ENCODE measurements around the gene LRRC61. TPM values are rescaled to one million over a fixed set of nuclear protein-coding genes. Genes with fewer than 3 reads are reported as not detected.
"Not testable (repeated sequence)": the region's sequence is repeated elsewhere in the genome, so short reads cannot be mapped to it uniquely, and the experiment has no call there.

The LRRC61 gene
- total RNA-seq, 6 experiments from 2014 or later, result 13.0 to 33.0 (median 19.1) TPM

- H3K4me1 ChIP-seq, result peaks cover 0 to 28% (median 6%) of the 10 kb centered on the region in 4 donors
- no peak overlapping the region for H3K4me3 ChIP-seq
- ATAC-seq (no peak), DNase-seq (no peak)
- intact Hi-C loops (cut with DNase I), result no loop called here
- 98% methylated on average over 5 of the region's 5 CpGs for WGBS (ENCODE audit: insufficient coverage, low coverage, low lambda C conversion rate, missing lambda C conversion rate)
- H3K36me3 ChIP-seq, result peaks cover 0 to 2% (median 0%) of the 10 kb centered on the region in 4 donors
- H3K9me3 ChIP-seq, result no peaks in the 10 kb centered on the region
- no peak overlapping the region for H3K27ac ChIP-seq
- TF ChIP-seq CTCF (IDR thresholded peaks at IDR 0.05), result no peak
- TF ChIP-seq POLR2A (IDR thresholded peaks at IDR 0.05), result no peak
- no peaks in the 10 kb centered on the region for H3K27me3 ChIP-seq
Measured at GRCh38 chr7:150314639-150315239, 8.4 kb upstream of the LRRC61 start.

GRCh38 chr7:150316987-150317386 lies 6.2 kb upstream of the LRRC61 start:
- H3K4me3 ChIP-seq; DNase-seq; ATAC-seq; H3K9me3 ChIP-seq; H3K36me3 ChIP-seq; intact Hi-C loops (cut with DNase I); H3K27me3 ChIP-seq: not testable (repeated sequence)
- peaks cover 0 to 49% (median 14%) of the 10 kb centered on the region in 4 donors for H3K4me1 ChIP-seq
- H3K27ac ChIP-seq, result peak overlapping the region in 2 of 3 donors; percentile 36 to 59
- WGBS (ENCODE audit: insufficient coverage, low coverage, low lambda C conversion rate, missing lambda C conversion rate), result 58% methylated on average over 6 of the region's 6 CpGs

- 77% methylated on average over 6 of the region's 7 CpGs for WGBS (ENCODE audit: insufficient coverage, low coverage, low lambda C conversion rate, missing lambda C conversion rate)
- TF ChIP-seq POLR2A (IDR thresholded peaks at IDR 0.05) (no peak), CTCF (IDR thresholded peaks at IDR 0.05) (no peak)
- Histone ChIP-seq H3K27ac (peak overlapping the region in 1 of 3 donors; percentile 15), H3K36me3 (peaks cover 0 to 2% (median 0%) of the 10 kb centered on the region in 4 donors), H3K27me3 (no peaks in the 10 kb centered on the region), H3K4me3 (no peak overlapping the region), H3K9me3 (no peaks in the 10 kb centered on the region), H3K4me1 (peaks cover 0 to 49% (median 14%) of the 10 kb centered on the region in 4 donors)
- no peak for ATAC-seq
- DNase-seq, result no peak
- intact Hi-C loops (cut with DNase I), result no loop called here
Measured at GRCh38 chr7:150317748-150318444, 5.3 kb upstream of the LRRC61 start.

GRCh38 chr7:150321788-150322113 lies 1.4 kb upstream of the LRRC61 start:
- peak overlapping the region; percentile 97 to 100 (median 98) for H3K27ac ChIP-seq
- no peaks in the 10 kb centered on the region for H3K27me3 ChIP-seq
- intact Hi-C loops (cut with DNase I), result no loop called here
- ATAC-seq (no peak), DNase-seq (no peak)
- H3K9me3 ChIP-seq, result no peaks in the 10 kb centered on the region
- H3K4me1 ChIP-seq, result peaks cover 0 to 54% (median 16%) of the 10 kb centered on the region in 4 donors
- peak overlapping the region in 1 of 3 donors; percentile 82 for H3K4me3 ChIP-seq
- TF ChIP-seq POLR2A (IDR thresholded peaks at IDR 0.05), result no peak
- no peak for TF ChIP-seq CTCF (IDR thresholded peaks at IDR 0.05)
- H3K36me3 ChIP-seq, result peaks cover 0 to 5% (median under 1%) of the 10 kb centered on the region in 4 donors
- no CpG with 5 or more reads among the region's 3 CpGs for WGBS (ENCODE audit: insufficient coverage, low coverage, low lambda C conversion rate, missing lambda C conversion rate)
